ENCODE measurements around the gene SORT1. TPM values are rescaled to one million over a fixed set of nuclear protein-coding genes. Genes with fewer than 3 reads are reported as not detected.

The SORT1 gene
- total RNA-seq, 1 experiment from 2014 or later = 47.9 TPM

DNA sequence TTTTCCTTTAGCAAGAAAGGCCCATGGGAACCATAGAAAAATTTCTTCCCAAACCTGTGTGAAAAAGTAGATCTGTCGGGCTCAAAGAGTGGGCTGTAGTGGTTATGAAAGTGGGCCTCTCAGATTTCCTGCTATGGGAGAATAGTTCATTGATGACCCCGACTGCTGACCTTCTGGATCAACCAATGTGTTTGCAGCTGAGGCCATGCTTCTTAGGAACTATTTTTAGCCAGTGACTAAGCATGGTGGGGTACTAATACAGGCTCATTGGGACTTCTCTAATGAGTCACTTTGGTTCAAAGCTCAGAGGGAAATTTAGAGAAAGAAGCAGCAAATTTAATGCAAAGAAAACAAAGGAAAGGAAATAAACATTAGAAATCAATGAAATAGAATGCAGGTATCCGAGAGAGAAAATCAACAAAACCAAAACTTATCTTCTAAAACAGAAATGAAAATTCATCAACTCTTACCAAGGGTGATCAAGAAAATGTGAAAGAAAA, 41.1 kb upstream of the SORT1 start:
- H3K56ac ChIP-seq (ENCODE audit: insufficient read length, low read depth, low read length) = no peak overlapping the region
- WGBS (ENCODE audit: extremely low coverage, insufficient read length, low lambda C conversion rate) = no CpG with 5 or more reads among the region's 3 CpGs
- H3K18ac ChIP-seq (ENCODE audit: insufficient read length, low read depth, low read length) = no peak overlapping the region
- H3K9ac ChIP-seq (ENCODE audit: extremely low read depth, insufficient read length, low read length) = no peak overlapping the region
- no peaks in the 10 kb centered on the region for H3K9me3 ChIP-seq (ENCODE audit: control insufficient read depth, low read depth, low read length)
- H2BK15ac ChIP-seq (ENCODE audit: low read depth, low read length) = no peak overlapping the region
- no peak overlapping the region for H4K91ac ChIP-seq (ENCODE audit: insufficient read length, low read depth, low read length)
- H3K4me2 ChIP-seq (ENCODE audit: insufficient read depth, insufficient read length, low read length) = no peak overlapping the region
- H4K8ac ChIP-seq (replicated peaks; ENCODE audit: insufficient read length, low read depth, low read length) = no peak overlapping the region
- H2AFZ ChIP-seq (ENCODE audit: low read length) = no peak overlapping the region
- H3K27me3 Mint-ChIP-seq (ENCODE audit: low read depth) = peaks cover 4% of the 10 kb centered on the region; the same call in 1 of the 2 replicates
- H3K79me2 ChIP-seq (ENCODE audit: insufficient read depth, low read length) = no peaks in the 10 kb centered on the region
- no peaks in the 10 kb centered on the region for H3K4me1 Mint-ChIP-seq
- H3K79me1 ChIP-seq (ENCODE audit: insufficient read depth, low read depth, low read length, poor library complexity, severe bottlenecking) = no peaks in the 10 kb centered on the region
- no peak for TF ChIP-seq CTCF (conservative IDR thresholded peaks at IDR 0.05)
- H2BK120ac ChIP-seq (ENCODE audit: low read depth, low read length, poor library complexity, severe bottlenecking) = no peak overlapping the region
- peaks cover 11% of the 10 kb centered on the region in 2 experiments for H3K9me3 Mint-ChIP-seq
- no peaks in the 10 kb centered on the region for H3K4me1 ChIP-seq (ENCODE audit: insufficient read depth, low read length)
- 0 out of 2 replicates have a peak, but pooled peaks cover 2% of the 10 kb centered on the region for H3K27me3 ChIP-seq (ENCODE audit: insufficient read depth, low read length)
- H2BK12ac ChIP-seq (ENCODE audit: insufficient read length, low read depth, low read length) = no peak overlapping the region
- no peak overlapping the region for H2BK5ac ChIP-seq (ENCODE audit: insufficient read length, low read length)
- H2BK20ac ChIP-seq (ENCODE audit: low read depth, low read length, poor library complexity, severe bottlenecking) = no peak overlapping the region
- H2AK5ac ChIP-seq (ENCODE audit: insufficient read length, low read length) = no peak overlapping the region
- H3K27ac ChIP-seq (ENCODE audit: insufficient read length, low read depth, low read length) = no peak overlapping the region
- no peak overlapping the region for H3K23ac ChIP-seq (ENCODE audit: insufficient read length, low read depth, low read length)
- no peak overlapping the region for H4K5ac ChIP-seq (ENCODE audit: insufficient read length, low read depth, low read length)
- no peak overlapping the region for H3K4ac ChIP-seq (ENCODE audit: low read depth, low read length)
- no peak overlapping the region for H3T11ph ChIP-seq (ENCODE audit: low read length)
- H3K27ac Mint-ChIP-seq = no peak overlapping the region
- peaks cover 0 to 7% (median 5%) of the 10 kb centered on the region in 3 experiments; a peak in 4 of 7 replicates for H3K36me3 Mint-ChIP-seq (ENCODE audit: insufficient read depth in 1 of 3, low read depth in 3 of 3)
- DNase-seq = no peak
- no peak overlapping the region for H3K4me3 Mint-ChIP-seq
- no peaks in the 10 kb centered on the region for H4K20me1 ChIP-seq (ENCODE audit: control insufficient read depth, insufficient read depth, insufficient read length)
- H3K23me2 ChIP-seq (ENCODE audit: insufficient read length, low read depth, low read length, poor library complexity, severe bottlenecking) = no peaks in the 10 kb centered on the region
- H3K14ac ChIP-seq (ENCODE audit: insufficient read depth, low read length) = no peak overlapping the region
